ENCODE results near the gene MANBA.
A peak's percentile ranks its signal among the peaks of the same experiment; 100 is the strongest.

Gene MANBA

GRCh38 chr4:102760645-102761295, at the start of gene MANBA:
Gene MANBA (minus strand): TSS chr4:102760968. CDS start chr4:102760894, 74 bp downstream.
- peak; percentile 89 to 92 for DNase-seq
- TF ChIP-seq GATA1 (IDR thresholded peaks at IDR 0.05; ENCODE audit: low read depth, low read length) (no peak), POLR2A (IDR thresholded peaks at IDR 0.05; ENCODE audit: low read length) (peak; percentile 80)

GRCh38 chr4:102809691-102810090, 48.9 kb upstream of the MANBA start:
- DNase-seq: no peak
- TF ChIP-seq POLR2A (IDR thresholded peaks at IDR 0.05; ENCODE audit: low read length) (no peak), GATA1 (IDR thresholded peaks at IDR 0.05; ENCODE audit: low read depth, low read length) (no peak)

GRCh38 chr4:102809190-102809589, 48.4 kb upstream of the MANBA start:
- DNase-seq: no peak
- TF ChIP-seq GATA1 (IDR thresholded peaks at IDR 0.05; ENCODE audit: low read depth, low read length) (no peak), POLR2A (IDR thresholded peaks at IDR 0.05; ENCODE audit: low read length) (no peak)

- TF ChIP-seq GATA1 (IDR thresholded peaks at IDR 0.05; ENCODE audit: low read depth, low read length): no peak
- TF ChIP-seq POLR2A (IDR thresholded peaks at IDR 0.05; ENCODE audit: low read length): no peak
- DNase-seq: no peak
Observed at GRCh38 chr4:102808009-102808408, 47.2 kb upstream of the MANBA start.

GRCh38 chr4:102807345-102807744, 46.6 kb upstream of the MANBA start:
- no peak for DNase-seq
- no peak for TF ChIP-seq POLR2A (IDR thresholded peaks at IDR 0.05; ENCODE audit: low read length)
- no peak for TF ChIP-seq GATA1 (IDR thresholded peaks at IDR 0.05; ENCODE audit: low read depth, low read length)

GRCh38 chr4:102799816-102800215, 39.0 kb upstream of the MANBA start:
- TF ChIP-seq GATA1 (IDR thresholded peaks at IDR 0.05; ENCODE audit: low read depth, low read length) (no peak), POLR2A (IDR thresholded peaks at IDR 0.05; ENCODE audit: low read length) (no peak)

GRCh38 chr4:102794999-102795398, 34.2 kb upstream of the MANBA start:
- DNase-seq: no peak
- TF ChIP-seq POLR2A (IDR thresholded peaks at IDR 0.05; ENCODE audit: low read length): no peak
- TF ChIP-seq GATA1 (IDR thresholded peaks at IDR 0.05; ENCODE audit: low read depth, low read length): no peak

More at GRCh38 chr4:102799816-102800215, 39.0 kb upstream of the MANBA start:
- DNase-seq: no peak

- DNase-seq: no peak
- TF ChIP-seq GATA1 (IDR thresholded peaks at IDR 0.05; ENCODE audit: low read depth, low read length) (no peak), POLR2A (IDR thresholded peaks at IDR 0.05; ENCODE audit: low read length) (no peak)
Observed at GRCh38 chr4:102792361-102792936, 31.7 kb upstream of the MANBA start.

- TF ChIP-seq GATA1 (IDR thresholded peaks at IDR 0.05; ENCODE audit: low read depth, low read length) (no peak), POLR2A (IDR thresholded peaks at IDR 0.05; ENCODE audit: low read length) (no peak)
- DNase-seq: peak in 1 of 2 experiments; percentile 7
Observed at GRCh38 chr4:102791318-102791835, 30.6 kb upstream of the MANBA start.

- no peak for TF ChIP-seq POLR2A (IDR thresholded peaks at IDR 0.05; ENCODE audit: low read length)
- peak; percentile 16 to 57 for DNase-seq
Observed at GRCh38 chr4:102789317-102789717, 28.5 kb upstream of the MANBA start.

GRCh38 chr4:102787944-102788343, 27.2 kb upstream of the MANBA start:
- peak in 1 of 2 experiments; percentile 45 for DNase-seq
- TF ChIP-seq POLR2A (IDR thresholded peaks at IDR 0.05; ENCODE audit: low read length): no peak
- TF ChIP-seq GATA1 (IDR thresholded peaks at IDR 0.05; ENCODE audit: low read depth, low read length): no peak

GRCh38 chr4:102787096-102787881, 26.5 kb upstream of the MANBA start:
- TF ChIP-seq POLR2A (IDR thresholded peaks at IDR 0.05; ENCODE audit: low read length) (no peak), GATA1 (IDR thresholded peaks at IDR 0.05; ENCODE audit: low read depth, low read length) (no peak)
- peak; percentile 33 to 72 for DNase-seq

- TF ChIP-seq POLR2A (IDR thresholded peaks at IDR 0.05; ENCODE audit: low read length) (no peak), GATA1 (IDR thresholded peaks at IDR 0.05; ENCODE audit: low read depth, low read length) (no peak)
- DNase-seq: no peak
Observed at GRCh38 chr4:102786279-102786678, 25.5 kb upstream of the MANBA start.

GRCh38 chr4:102783006-102783405, 22.2 kb upstream of the MANBA start:
- TF ChIP-seq GATA1 (IDR thresholded peaks at IDR 0.05; ENCODE audit: low read depth, low read length) (no peak), POLR2A (IDR thresholded peaks at IDR 0.05; ENCODE audit: low read length) (no peak)
- no peak for DNase-seq
